SK-N-SH (cell line): ENCODE measurements around the gene RPL7L1. TPM values are rescaled to one million over a fixed set of nuclear protein-coding genes. Genes with fewer than 3 reads are reported as not detected.

Experiments
- CTCF ChIA-PET: fragments of 300-600, 350-600 bp; formaldehyde crosslinking; extraction: SDS; loops from one replicate; lab custom pipeline; 2021; lab: Yijun Ruan, JAX
- POLR2A ChIA-PET: fragments of 350-600 bp; sonication (Branson Sonifier 250); formaldehyde crosslinking; extraction: SDS; loops from one replicate; lab custom pipeline; 2020; ENCODE audit warnings: antibody characterized with exemption, inconsistent platforms; lab: Yijun Ruan, JAX
- DNase-seq: peaks from one replicate; pipeline ENCODE4 v3.0.0; 2012
- H2AFZ ChIP-seq: fragments of 200-600 bp; sonication (generic); 2 replicates; pipeline ENCODE4 v1.8.1; 2016; ENCODE audit warnings: antibody characterized with exemption, mild to moderate bottlenecking, low read depth
- H3F3A ChIP-seq: fragments of 200-600 bp; sonication (generic); replicated peaks from 2 replicates; pipeline ENCODE3; 2016; ENCODE audit warnings: antibody characterized with exemption, mild to moderate bottlenecking; ENCODE audit not compliant: insufficient read depth
- H3K27ac ChIP-seq, 2 experiments: fragments of 200-500 bp in 1 of 2; fragments of 200-600 bp in 1 of 2; sonication (Bioruptor generic) in 1 of 2; sonication (generic), shearing (Covaris generic) in 1 of 2; 2 replicates each; pipeline versions ENCODE4 v1.5.1 to v1.6.1; 2014 to 2016; ENCODE audit warnings: low read depth in 2 of 2, inconsistent platforms in 1 of 2, low read length in 1 of 2, mild to moderate bottlenecking in 1 of 2, mixed read lengths in 1 of 2
- H3K27me3 ChIP-seq: fragments of 200-600 bp; sonication (generic), shearing (Covaris generic); 2 replicates; pipeline ENCODE4 v1.6.1; 2016; ENCODE audit warnings: mixed run types; ENCODE audit not compliant: insufficient read depth
- H3K36me3 ChIP-seq, 2 experiments: fragments of 200-500 bp in 1 of 2; fragments of 200-600 bp in 1 of 2; sonication (Bioruptor generic) in 1 of 2; sonication (generic) in 1 of 2; replicated peaks in 1 of 2; 2 replicates each; pipeline versions ENCODE3 to v1.5.1; 2014 to 2016; ENCODE audit warnings: low read length in 1 of 2, mild to moderate bottlenecking in 1 of 2; ENCODE audit not compliant: insufficient read depth in 2 of 2, control insufficient read depth in 1 of 2
- H3K4me1 ChIP-seq, 2 experiments: fragments of 200-500 bp in 1 of 2; fragments of 200-600 bp in 1 of 2; sonication (Bioruptor generic) in 1 of 2; sonication (generic), shearing (Covaris generic) in 1 of 2; 2 replicates each; pipeline versions ENCODE4 v1.5.1 to v1.6.1; 2014 to 2016; ENCODE audit warnings: low read depth in 1 of 2, low read length in 1 of 2, mixed run types in 1 of 2; ENCODE audit not compliant: insufficient read depth in 2 of 2, control insufficient read depth in 1 of 2
- H3K4me2 ChIP-seq: fragments of 200-600 bp; sonication (generic), shearing (Covaris generic); 2 replicates; pipeline ENCODE4 v1.6.1; 2017; ENCODE audit warnings: mixed run types
- H3K4me3 ChIP-seq, 2 experiments: fragments of 200-500 bp in 1 of 2; fragments of 200-600 bp in 1 of 2; sonication (Bioruptor generic) in 1 of 2; sonication (generic), shearing (Covaris generic) in 1 of 2; 2 replicates each; pipeline versions ENCODE4 v1.5.1 to v1.8.1; 2014 to 2016; ENCODE audit warnings: low read depth in 2 of 2, inconsistent platforms in 1 of 2, low read length in 1 of 2, mild to moderate bottlenecking in 1 of 2, mixed read lengths in 1 of 2, moderate library complexity in 1 of 2
- H3K79me2 ChIP-seq: fragments of 200-600 bp; sonication (generic); 2 replicates; pipeline ENCODE4 v1.8.1; 2017; ENCODE audit warnings: mild to moderate bottlenecking; ENCODE audit not compliant: insufficient read depth
- H3K9ac ChIP-seq: fragments of 200-600 bp; sonication (generic); 2 replicates; pipeline ENCODE4 v1.6.1; 2017; ENCODE audit warnings: mixed run types
- H3K9me2 ChIP-seq: fragments of 200-600 bp; sonication (generic); 2 replicates; pipeline ENCODE4 v1.6.1; 2017; ENCODE audit warnings: mixed run types
- H3K9me3 ChIP-seq: fragments of 200-600 bp; sonication (generic); 2 replicates; pipeline ENCODE4 v1.6.1; 2017; ENCODE audit warnings: mixed run types, mild to moderate bottlenecking, moderate library complexity
- H4K20me1 ChIP-seq: fragments of 200-600 bp; sonication (generic); 2 replicates; pipeline ENCODE4 v1.6.1; 2017; ENCODE audit warnings: mild to moderate bottlenecking, mixed run types; ENCODE audit not compliant: insufficient read depth
- CTCF ChIP-seq: fragments of 200-600 bp; sonication (generic); IDR thresholded peaks from 2 replicates; pipeline ENCODE4 v1.6.1; 2017; ENCODE audit warnings: antibody characterized with exemption, mild to moderate bottlenecking, moderate library complexity
- EP300 ChIP-seq, 2 experiments: IDR thresholded peaks; 2 replicates each; pipeline versions ENCODE4 v1.4.0 to v1.6.1; 2012; ENCODE audit warnings: borderline replicate concordance in 1 of 2, low read depth in 1 of 2, low read length in 1 of 2
- FOSL2 ChIP-seq: IDR thresholded peaks from 2 replicates; pipeline ENCODE4 v1.4.0; 2012; ENCODE audit warnings: low read depth, mild to moderate bottlenecking, moderate library complexity, borderline replicate concordance
- FOXM1 ChIP-seq: IDR thresholded peaks from 2 replicates; pipeline ENCODE4 v1.4.0; 2012; ENCODE audit warnings: low read depth, mild to moderate bottlenecking
- GABPA ChIP-seq: IDR thresholded peaks from 2 replicates; pipeline ENCODE4 v1.4.0; 2012; ENCODE audit warnings: low read depth, mild to moderate bottlenecking
- GATA2 ChIP-seq: sonication (generic); formaldehyde crosslinking; IDR thresholded peaks from 2 replicates; pipeline ENCODE4 v1.5.0; 2020; ENCODE audit warnings: mild to moderate bottlenecking, missing genetic modification reagents
- IRF3 ChIP-seq: fragments of 150-350 bp; IDR thresholded peaks from 2 replicates; pipeline ENCODE4 v1.6.1; 2016; ENCODE audit warnings: mild to moderate bottlenecking, low read depth, low read length
- NFIC ChIP-seq: IDR thresholded peaks from 2 replicates; pipeline ENCODE4 v1.4.0; 2012; ENCODE audit warnings: borderline replicate concordance
- NRF1 ChIP-seq: IDR thresholded peaks from 2 replicates; pipeline ENCODE4 v1.6.1; 2012; ENCODE audit warnings: low read depth, mild to moderate bottlenecking, low read length
- PBX3 ChIP-seq: IDR thresholded peaks from 2 replicates; pipeline ENCODE4; 2012
- POLR2AphosphoS5 ChIP-seq: IDR thresholded peaks from 2 replicates; pipeline ENCODE4 v1.6.1; 2012; ENCODE audit warnings: low read depth, low read length
- RAD21 ChIP-seq: IDR thresholded peaks from 2 replicates; pipeline ENCODE4 v1.6.1; 2012; ENCODE audit warnings: mild to moderate bottlenecking, low read length
- REST ChIP-seq: IDR thresholded peaks from 2 replicates; pipeline ENCODE4 v1.6.1; 2012; ENCODE audit warnings: mild to moderate bottlenecking, low read depth, low read length, moderate library complexity
- RFX5 ChIP-seq: IDR thresholded peaks from 2 replicates; pipeline ENCODE4 v1.6.1; 2012; ENCODE audit warnings: mild to moderate bottlenecking, improper control_type of control experiment, low read length
- SMC3 ChIP-seq: IDR thresholded peaks from 2 replicates; pipeline ENCODE4 v1.6.1; 2012; ENCODE audit warnings: low read depth, low read length, improper control_type of control experiment
- TAF1 ChIP-seq: IDR thresholded peaks from 2 replicates; pipeline ENCODE4 v1.6.1; 2012; ENCODE audit warnings: low read depth, mild to moderate bottlenecking, low read length, moderate library complexity, borderline replicate concordance
- TCF12 ChIP-seq: IDR thresholded peaks from 2 replicates; pipeline ENCODE4 v1.4.0; 2012
- USF2 ChIP-seq: fragments of 150-350 bp; IDR thresholded peaks from 2 replicates; pipeline ENCODE4 v1.6.1; 2017; ENCODE audit warnings: antibody characterized with exemption, low read length, low read depth, borderline replicate concordance
- YY1 ChIP-seq: IDR thresholded peaks from 2 replicates; pipeline ENCODE4 v1.4.0; 2012; ENCODE audit warnings: low read depth, mild to moderate bottlenecking
- ZBTB33 ChIP-seq: IDR thresholded peaks from 2 replicates; pipeline ENCODE4 v1.4.0; 2012; ENCODE audit warnings: low read depth, borderline replicate concordance
- WGBS: methylation state at CpG from one replicate; pipeline ENCODE4 v1.1.6; 2017; ENCODE audit warnings: low lambda C conversion rate; 5-methylcytosine and 5-hydroxymethylcytosine counted together
- polyA plus RNA-seq, 3 experiments: library from polyadenylated mRNA; depleted of rRNA; stranded (reverse); fragments of >200 nt; gene quantifications; 2 replicates each; pipeline ENCODE4 v1.2.3, GENCODE V29; 2012

The RPL7L1 gene
- polyA plus RNA-seq, 1 of the 3 experiments (the other 2 are of a cell fraction), result 22.1 TPM

GRCh38 chr6:42932412-42932811 lies 53.0 kb downstream of the RPL7L1 start (continued):
- TF ChIP-seq ZBTB33 (no peak), IRF3 (no peak), USF2 (no peak), TCF12 (no peak), EP300 (IDR thresholded peaks at IDR 0.05; ENCODE audit: borderline replicate concordance in 1 of 2, low read depth in 1 of 2, low read length in 1 of 2) (no peak), POLR2AphosphoS5 (no peak)

GRCh38 chr6:42933205-42933604 lies 53.8 kb downstream of the RPL7L1 start:
- Histone ChIP-seq H3K9ac (no peak overlapping the region), H3K36me3 (peaks cover 28 to 40% of the 10 kb centered on the region in 2 experiments), H4K20me1 (no peaks in the 10 kb centered on the region; the same call in 1 of the 2 replicates), H3K4me3 (no peak overlapping the region), H2AFZ (no peak overlapping the region), H3K9me3 (no peaks in the 10 kb centered on the region), H3K4me1 (peaks cover 0 to 15% of the 10 kb centered on the region in 2 experiments; a peak in 1 of 4 replicates), H3K27me3 (no peaks in the 10 kb centered on the region), H3K4me2 (0 out of 2 replicates have a peak overlapping the region, but pooled peaks have one; percentile 6), H3F3A (peaks cover 31% of the 10 kb centered on the region), H3K27ac (no peak overlapping the region), H3K79me2 (peaks cover 51% of the 10 kb centered on the region), H3K9me2 (no peaks in the 10 kb centered on the region)
- TF ChIP-seq PBX3 (no peak), RAD21 (no peak), NFIC (no peak), TAF1 (no peak), RFX5 (no peak), FOSL2 (no peak), GATA2 (CRISPR knock-in tag) (no peak), YY1 (no peak), SMC3 (no peak), GABPA (no peak), NRF1 (no peak), FOXM1 (no peak), CTCF (no peak), REST (no peak)
- 95% methylated on average over 3 of the region's 3 CpGs for WGBS
- ChIA-PET CTCF (no interaction called here), POLR2A (no interaction called here)
- DNase-seq, result no peak
